Dermis microvascular lymphatic vessel endothelial cell (primary cell): ENCODE measurements around the gene SPTB. TPM values are rescaled to one million over a fixed set of nuclear protein-coding genes. Genes with fewer than 3 reads are reported as not detected.

Experiments
- DNase-seq, 2 donors: peaks; one replicate each; pipeline versions ENCODE4 v3.0.0 to v3.0.0-alpha.2; 2010; ENCODE audit warnings: low read depth in 2 of 2
- total RNA-seq: library from RNA; depleted of rRNA; stranded (reverse); fragments of >200 nt; gene quantifications from 2 replicates; pipeline ENCODE4 v1.2.1, GENCODE V29; 2014

Gene SPTB
- total RNA-seq, 1 donor from 2014 or later = 0.13 TPM

DNA sequence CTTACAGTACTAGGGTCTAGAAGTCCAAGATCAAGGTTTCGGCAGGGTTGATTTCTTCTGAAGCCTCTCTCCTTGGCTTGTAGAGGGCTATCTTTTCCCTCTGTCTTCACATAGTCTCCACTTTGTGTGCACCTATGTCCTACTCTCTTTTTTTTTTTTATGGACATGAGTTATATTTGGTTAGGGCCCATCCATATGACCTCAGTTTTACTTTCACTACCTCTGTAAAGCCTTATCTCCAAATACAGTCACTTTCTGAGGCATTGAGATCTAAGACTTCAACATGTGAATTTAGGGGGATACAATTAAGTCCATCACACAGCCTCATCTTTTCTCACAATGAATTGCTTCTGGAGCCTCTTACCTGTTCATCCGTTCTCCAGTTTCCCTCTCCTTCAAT is 5.9 kb upstream of the SPTB start:
- DNase-seq = no peak

DNA sequence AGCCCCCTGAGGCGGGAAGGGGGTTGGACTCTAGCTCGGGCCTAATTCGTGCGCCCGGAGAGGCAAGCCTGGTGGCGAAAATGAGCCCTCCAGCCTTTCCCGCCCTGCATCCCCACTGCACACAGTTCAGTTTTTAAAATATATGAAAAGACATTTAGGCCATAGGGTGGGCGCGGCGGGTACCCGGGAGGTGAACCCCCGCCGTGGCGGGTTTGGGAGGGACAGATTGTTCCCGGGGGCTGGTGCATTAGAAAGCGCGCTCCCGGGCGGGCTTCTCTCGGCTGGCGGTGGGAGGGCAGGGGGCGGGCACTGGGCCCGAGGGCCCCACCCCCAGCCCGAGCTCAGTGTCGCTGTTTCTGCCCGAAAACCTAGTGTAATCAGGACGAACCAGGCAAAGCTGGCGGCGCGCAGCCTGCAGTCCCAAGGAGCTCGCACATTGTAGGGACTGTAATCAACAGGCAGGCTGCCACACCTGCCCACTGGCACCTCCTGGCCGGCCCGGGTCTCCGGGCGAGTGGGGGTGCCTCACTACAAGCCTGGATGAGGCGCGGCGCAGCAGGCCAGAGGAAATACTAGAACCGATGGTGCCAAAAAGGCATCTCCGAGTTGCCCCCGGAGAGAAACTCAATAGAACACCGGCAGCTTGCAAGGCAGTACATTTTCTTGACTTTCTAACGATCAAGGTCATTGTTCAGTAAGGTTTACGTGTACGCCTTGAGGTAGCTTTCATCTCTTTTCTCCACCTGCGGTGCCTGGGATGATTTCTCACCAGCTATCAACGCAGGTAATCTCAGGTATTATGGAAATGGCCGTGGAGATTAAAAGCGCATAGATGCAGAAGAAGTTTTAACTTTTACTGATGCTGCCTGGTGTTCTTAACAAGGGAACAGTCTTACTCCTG is 764 bp upstream of the SPTB start:
- peak in 1 of 2 donors; percentile 34 for DNase-seq

DNA sequence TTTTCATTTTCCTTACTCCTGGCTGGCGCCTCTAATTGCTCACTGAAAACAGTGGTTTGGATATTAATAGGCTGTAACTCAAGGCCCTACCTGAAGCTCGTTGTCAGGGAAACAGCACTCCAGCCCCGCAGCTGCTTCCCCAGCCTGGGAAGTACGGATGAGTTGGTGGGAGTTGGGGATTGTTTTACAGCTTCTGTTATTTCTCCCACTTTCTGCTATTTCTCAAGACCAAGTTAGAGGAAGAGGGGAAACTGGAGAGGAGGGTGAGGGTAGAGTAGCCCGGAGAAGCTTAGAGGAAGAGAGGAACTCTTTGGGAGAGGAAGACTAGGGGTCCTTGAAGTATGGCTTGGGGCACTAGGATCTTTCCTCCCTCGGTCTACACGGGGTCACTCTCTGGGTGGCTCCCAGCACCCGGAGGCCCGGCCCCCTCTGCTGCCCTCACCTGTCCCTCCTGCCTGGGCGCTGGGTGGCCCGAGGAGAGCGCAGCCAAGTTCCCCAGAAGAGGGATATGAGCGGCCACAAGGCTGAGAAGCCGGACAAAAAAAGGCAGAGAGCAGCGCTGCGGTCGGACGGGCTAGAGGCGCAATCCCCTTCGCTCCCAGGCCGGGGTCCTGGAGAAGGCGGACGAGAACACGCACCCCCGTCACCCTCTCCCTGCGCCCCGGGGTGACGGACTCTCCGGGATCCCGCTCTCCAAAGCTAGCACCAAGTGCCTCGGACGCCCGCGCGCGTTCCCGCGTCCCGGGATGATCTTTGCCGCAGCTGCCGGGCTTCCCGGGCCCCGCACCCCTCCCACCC is 671 bp downstream of the SPTB start:
- no peak for DNase-seq

DNA sequence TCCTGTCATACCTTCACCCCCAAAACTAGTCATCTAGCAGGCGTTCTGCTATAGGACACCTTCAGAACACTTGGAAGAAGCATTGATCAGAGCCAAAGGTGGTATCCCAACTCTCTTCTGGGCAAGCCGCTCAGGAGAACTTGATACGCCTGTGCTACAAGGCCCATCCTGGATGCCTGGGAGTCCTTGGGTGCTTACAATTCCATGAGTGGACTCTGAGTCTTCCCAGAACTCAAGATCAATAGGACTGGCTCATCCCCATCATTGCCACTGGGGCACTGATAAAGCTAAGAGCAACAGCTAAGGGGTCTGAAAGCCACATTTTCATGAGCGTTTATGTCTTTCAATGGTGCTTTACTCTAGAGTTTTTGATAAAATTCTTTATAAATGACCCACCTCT is 1.9 kb downstream of the SPTB start:
- DNase-seq = no peak

DNA sequence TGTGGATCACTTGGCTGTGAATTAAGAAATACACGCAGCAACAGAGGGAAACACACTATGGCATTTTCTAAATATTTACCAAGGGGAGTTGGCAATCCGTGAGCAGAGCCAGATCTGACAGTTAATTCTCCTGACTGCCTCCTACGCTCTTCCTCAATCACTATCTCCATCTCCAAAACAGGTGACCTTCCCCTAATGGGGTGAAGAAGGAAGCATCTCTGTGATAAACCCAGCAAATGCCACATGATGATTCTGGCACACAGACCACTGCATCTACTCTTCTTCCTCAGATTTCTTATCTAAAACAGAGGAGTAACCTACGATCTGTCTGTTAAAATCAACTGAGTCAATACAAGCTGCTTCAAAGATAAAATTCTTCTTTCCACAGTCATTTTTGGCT is 4.4 kb downstream of the SPTB start:
- DNase-seq = no peak

DNA sequence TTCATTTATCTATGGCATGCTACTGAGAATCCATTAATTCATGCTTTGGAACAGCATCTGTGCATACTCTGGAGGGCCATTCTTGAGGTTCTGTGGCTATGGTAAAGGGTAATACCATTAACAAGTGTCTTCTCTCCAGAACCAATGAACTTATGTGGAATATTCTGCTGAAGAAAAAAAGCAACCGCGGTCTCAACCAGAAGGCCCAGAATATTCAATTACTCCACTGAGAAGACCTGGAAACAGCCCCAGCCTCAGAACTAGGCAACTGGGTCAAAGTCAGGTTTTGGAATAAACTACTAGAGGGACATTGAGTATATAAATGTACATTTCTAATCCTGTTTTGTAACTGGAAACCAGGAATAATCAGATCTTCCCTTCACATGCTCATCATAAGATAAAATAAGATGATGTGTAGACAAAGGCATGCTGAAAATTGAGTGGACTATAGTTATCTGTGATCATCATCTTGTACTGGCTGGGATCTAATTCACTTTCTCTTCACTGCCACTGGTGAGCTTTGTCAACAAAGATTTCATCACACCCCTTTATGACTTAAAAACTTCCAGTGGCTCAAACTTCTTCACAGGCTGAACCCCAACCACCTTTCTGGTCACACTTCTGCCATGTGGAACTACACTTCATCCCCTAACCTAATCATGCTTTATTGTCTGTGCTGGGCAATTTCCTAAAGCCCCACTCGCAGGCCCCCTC is 6.0 kb downstream of the SPTB start:
- DNase-seq = no peak

DNA sequence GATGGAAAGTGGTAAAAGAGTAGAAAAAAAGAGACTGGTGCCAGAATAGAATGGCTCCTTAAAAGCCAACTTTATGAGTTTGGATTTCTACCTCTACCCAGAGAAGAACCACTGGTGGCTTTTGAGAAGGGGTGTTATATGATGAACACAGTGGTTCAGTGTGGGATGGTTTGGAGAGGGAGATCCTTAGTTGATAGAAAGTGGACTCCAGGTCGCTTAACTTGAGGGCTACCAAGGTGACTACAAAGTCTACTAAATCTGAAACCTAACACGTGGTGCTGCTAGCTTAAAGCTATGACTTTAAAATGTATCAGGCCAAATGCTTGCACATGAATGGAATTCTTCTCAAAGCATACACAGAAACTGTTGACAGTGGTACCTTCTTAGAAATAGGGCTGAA is 8.4 kb downstream of the SPTB start:
- DNase-seq = no peak

DNA sequence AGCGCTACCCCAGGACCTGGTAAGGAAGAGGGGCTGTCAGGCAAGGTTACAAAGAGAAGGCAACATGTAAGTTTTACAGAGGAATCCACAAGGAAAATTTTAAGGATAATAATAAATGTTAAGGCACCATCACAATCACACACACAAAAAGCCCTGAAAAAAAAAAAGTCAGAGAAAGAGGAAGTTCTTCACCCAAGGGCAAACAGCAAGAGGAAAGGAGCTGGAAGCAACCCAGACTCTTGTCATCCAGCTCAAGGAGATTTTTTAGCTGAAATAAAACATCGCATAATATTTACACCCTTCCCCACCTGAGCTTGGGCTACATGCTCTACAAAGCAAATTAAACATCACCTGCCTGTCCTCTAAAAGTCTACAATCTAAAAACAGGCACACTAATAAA is 9.5 kb downstream of the SPTB start:
- DNase-seq = no peak

DNA sequence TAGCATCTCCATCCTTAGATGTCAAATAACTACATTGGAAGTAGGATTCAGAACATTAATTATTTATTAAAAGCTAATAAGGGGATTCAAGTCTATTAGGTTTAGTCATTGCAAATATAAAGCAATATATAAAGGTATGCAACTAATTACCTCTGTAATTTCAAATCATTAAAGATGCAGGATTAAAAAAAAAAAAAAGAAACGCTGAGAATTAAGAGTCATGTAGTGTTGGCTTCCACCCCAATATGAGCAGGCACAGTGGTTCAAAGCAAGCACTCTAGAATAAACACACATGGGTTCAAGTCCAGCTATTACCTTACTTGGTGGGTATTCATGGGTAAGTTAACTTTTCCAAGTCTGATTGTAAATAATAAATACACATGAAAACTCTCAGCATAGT is 10.9 kb downstream of the SPTB start:
- DNase-seq = no peak

DNA sequence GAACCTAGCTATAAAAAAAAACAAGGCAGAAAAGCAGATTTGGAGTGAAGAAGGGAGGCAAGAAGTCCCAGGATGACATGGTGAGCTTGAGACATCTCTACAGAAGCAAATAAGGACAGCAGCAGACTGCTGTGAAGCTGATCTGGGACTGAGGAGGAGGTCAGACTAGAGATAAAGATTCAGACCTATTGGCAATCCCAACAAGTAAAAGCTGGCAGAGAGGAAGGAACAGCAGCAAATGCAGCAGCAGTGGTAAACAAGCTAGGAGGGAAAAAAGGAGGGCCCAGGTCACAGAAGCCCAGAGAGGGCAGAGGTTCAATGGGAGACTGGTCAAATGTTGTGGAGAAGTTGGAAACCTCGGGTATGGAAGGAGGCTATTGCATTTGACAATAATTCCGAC is 11.3 kb downstream of the SPTB start:
- DNase-seq = no peak

DNA sequence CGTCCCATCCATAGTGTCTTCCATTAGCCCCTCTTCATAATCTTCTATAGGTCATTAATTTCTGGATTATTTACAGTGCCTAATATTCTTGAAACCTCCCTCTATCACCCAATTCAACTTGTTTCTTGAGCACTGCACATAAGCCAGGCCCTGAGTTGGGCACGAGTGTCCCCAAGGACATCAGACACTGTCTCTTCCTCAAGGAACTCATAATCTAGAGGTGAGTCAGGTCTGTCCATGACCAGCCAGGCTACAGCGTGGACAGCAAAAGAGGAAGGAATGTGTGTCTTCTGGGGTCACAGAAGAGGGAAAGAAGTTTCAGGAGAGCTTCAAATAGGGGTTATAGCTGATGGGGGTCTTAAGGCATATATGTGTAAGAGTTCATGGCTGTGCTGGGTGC is 12.5 kb downstream of the SPTB start:
- no peak for DNase-seq

DNA sequence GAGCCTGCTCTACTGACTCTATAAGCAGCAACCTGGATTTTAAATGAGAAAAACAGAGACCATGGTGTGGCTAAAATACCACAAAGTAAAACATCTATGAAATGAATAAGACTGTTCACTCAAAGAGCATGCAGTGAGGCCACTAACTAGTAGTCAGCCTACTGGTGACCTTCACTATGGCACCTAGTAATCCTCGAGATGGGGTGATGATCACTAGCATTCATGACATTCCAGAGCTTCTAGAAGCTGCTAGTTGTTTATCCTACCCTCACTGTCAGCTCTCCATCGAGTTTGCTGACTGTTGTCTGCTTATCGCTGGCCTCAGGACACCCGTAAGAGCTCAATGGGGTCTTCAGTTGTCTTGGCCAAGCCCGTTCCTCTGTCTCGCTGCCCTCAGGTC is 13.7 kb downstream of the SPTB start:
- DNase-seq = no peak

DNA sequence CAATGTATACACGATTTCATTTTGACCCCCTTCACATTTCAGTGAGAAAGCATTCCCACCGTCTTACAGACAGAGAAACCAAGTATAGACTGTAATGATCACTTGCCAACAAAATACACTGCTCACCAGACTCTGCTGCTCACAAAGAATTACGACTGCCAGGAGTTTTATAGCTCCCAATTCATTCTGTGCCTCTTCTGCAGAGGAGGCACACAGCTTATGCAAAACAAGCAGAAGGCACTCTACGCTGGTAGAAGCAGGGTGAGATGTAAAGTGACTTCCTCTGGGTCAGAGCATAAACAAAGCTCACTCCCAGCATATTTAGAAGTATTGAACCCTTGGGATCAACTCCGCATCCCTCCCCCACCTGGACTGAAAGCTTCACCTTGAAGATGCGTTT is 14.6 kb downstream of the SPTB start:
- no peak for DNase-seq

DNA sequence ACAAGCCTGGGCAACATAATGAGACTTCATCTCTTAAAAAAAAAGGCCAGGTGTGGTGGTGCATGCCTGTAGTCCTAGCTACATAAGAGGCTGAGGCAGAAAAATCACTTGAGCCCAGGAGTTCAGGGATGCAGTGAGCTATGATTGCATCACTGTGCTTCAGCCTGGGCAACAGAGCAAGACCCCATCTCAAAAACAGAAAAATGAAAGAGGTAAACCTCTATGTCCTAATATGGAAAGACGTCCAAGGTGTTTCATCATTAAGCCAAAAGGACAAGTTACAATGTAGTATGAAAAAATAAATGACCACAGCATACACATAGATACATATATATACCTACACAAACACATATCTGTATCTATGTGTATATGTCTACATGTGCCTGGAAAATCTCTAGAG is 15.4 kb downstream of the SPTB start:
- no peak for DNase-seq

DNA sequence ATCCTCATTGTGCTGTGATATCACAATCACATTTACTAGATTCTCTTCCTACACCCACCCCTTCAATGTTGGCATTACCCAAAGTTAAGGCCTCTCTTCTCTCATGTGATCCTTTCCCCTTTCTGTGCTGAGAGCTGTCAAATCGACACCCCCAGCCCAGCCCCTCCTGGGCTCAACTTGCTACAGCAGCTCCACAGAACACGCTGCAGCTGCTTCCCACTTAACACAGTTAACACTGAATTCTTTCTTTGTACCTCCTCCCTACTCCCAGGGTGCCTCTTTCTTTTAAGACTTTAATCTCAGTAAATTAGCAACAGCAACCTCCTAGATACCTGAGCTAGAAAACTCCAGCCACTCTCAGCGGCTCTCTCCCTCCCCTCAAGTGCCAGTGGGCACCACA is 17.8 kb downstream of the SPTB start:
- DNase-seq = no peak

DNA sequence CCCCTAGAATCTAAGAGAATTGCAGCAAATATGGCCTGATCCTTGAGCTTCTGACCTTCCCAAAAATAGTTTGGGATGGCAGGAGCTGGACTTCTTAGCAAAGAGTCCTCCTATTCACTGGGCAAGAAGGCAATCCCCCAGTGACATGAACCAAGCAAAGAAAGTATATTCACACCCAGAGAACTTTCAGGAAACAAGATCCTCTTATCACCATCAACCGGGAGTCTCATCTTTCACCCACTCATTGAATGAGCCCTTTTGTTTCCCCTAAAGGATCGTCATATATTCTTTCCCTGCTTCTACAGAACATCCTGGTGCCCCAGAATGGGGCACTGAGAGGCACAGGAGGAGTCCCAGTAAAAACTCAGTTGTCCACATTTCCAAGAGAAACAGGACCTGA is 19.7 kb downstream of the SPTB start:
- DNase-seq = no peak

DNA sequence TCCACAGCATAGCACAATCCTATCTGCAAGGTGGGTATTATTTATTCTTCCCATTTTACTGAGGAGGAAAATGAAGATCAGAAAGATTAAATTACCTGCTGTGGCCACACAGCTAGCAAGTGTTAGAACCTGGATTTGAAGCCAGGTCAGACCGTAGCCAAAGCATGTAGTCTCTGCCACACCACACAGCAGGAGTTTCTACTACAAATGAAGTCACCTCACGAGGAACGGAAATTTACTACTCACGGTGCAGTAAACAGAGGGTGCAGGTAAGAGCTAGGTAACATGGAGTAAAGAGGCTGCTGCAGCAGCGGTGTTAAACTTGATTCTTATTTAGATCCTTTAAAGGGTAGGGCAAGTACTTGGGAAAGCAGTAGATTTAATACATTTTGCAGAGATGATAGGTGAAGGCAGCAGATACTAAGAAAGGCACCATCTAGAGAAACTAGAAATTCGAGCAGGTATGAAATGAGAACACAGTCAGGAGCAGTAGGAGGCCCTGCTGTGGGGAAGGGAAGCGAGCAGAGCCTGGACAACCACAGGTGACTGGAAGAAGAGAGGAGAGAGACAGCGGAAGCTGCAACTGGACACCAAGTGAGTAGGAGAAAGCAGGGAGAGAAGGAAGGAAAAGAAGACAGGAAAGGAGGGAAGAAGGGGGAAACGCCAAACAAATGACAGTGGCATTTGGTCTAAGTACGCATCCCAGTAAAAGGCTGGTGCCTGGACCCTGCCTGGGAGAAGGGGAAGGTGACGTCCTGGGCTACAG is 21.5 kb downstream of the SPTB start:
- DNase-seq = no peak

DNA sequence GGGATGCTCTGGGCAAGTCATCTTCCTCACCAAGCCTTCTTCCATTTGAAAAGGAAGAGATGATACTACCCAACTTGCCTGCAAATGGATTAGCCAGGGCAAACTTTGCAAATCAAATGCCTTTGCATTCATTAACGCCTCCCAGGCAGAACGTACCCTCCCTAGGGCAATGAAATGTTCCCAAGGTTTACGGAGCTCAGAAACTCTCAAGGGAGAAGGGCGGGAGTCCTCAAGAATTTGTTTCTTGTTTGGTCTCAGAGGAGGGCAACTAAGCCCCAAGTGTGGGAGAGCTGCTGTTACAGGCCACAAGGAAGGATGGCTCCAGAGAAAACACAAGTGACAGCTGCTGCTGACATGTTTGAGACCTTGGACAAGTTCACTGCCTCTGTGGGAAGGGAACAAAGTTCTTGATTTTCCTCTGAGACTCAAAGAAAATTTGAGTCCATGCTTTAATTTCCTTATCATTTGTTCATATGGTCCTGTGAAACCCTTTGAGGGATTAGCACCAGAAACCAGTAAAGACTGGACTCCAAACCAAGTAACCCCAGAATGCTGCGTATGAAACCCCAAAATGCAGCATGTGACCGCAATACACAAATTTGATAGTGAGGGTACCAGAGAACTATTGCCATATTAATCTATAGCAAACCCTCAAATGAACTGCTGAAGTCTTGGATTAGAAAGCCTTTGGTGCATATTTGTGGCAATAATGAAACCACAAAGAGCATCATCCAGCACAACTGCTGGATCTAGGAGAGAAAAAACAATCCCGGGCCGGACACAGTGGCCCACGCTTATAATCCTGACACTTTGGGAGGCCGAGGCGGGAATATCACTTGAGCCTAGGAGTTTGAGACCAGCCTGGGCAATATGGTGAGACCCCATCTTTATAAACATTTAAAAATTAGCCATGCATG is 22.9 kb downstream of the SPTB start:
- no peak for DNase-seq

DNA sequence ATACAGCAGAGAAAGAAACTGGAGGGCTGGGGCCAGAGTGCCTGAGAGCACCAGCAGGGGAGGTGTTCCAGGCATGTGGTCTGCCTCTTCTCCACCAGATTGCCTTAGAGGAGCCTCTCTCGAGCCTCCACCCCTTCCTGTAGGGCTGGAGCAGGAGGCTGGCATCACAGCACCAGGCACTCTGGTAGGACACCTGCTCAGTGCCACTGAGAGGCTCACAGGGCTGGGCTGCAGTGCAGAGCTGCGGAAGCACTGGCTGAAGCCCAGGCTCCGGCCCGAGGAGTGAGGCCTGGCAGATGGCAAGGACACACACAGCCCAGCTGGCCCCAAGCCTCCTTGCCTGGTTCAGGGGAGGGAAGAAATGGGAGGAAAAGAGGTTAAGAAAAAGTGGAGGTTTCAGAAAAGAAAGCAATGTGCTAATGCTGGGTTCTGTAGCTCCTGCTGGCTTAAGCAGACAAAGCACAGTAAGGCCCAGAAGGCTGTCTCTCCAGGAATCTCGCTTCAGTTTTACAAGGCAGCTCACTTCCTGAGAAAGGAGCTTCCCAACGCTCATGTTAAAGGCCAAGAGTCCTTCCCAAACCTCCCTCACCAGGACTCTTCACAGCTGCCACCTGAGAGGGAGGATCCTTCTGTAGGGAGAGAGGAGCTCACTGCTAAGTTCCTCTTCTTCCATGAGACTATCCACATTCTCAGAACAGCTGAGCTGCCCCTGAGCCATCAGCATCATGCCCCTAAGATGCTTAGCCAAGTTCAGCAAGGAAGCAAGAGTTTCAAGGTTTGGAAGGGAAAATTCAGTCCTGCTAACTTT is 23.8 kb downstream of the SPTB start:
- DNase-seq = no peak
